B cell (primary cell): ENCODE results near the gene MAPKBP1.

Experiments used
- EZH2 ChIP-seq: IDR thresholded peaks from 2 replicates; pipeline ENCODE4 v1.6.1; 2012; ENCODE audit warnings: borderline replicate concordance, low read depth, mild to moderate bottlenecking, moderate library complexity, low read length; ENCODE audit not compliant: insufficient read depth, poor library complexity, severe bottlenecking
- TF ChIP-seq, protein P1 (sequence below): fragments of 200-600 bp; IDR thresholded peaks from one replicate; pipeline ENCODE4 v1.8.0; 2022; ENCODE audit warnings: antibody characterized with exemption, mild to moderate bottlenecking

DNA sequence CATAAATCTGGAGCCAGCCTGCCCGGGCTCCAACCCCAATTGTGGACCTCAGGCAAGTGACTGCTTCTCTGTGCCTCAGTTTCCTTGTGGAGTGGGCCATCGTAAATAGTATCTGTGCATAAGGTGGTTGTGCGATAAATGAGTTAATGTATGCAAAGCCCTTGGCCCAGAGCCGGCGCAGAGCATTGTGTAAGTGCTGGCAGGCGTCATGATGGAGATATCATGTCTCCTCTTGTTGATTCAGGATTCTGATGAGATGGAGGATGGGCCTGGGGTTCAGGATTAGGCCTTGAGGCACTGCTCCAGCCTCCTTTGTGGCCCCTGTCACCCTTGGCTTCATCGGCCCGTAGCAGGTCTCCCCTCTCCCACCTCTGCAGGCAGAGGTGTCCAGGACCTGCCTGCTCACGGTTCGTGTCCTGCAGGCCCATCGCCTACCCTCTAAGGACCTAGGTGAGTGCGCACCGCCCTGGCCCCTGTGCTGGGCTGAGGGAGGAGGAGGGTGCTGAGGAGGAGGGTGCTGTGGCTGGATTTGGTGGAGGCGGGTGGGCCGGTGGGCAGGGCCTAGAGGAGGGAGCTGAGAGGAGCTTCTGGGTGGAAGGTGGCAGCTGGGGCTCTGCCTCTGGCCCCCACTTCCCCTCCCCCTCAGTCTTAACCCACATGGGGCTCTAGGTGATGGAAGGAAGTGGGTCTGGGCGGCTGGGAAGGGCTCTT is 65.7 kb downstream of the MAPKBP1 start:
- TF ChIP-seq, protein P1, sequence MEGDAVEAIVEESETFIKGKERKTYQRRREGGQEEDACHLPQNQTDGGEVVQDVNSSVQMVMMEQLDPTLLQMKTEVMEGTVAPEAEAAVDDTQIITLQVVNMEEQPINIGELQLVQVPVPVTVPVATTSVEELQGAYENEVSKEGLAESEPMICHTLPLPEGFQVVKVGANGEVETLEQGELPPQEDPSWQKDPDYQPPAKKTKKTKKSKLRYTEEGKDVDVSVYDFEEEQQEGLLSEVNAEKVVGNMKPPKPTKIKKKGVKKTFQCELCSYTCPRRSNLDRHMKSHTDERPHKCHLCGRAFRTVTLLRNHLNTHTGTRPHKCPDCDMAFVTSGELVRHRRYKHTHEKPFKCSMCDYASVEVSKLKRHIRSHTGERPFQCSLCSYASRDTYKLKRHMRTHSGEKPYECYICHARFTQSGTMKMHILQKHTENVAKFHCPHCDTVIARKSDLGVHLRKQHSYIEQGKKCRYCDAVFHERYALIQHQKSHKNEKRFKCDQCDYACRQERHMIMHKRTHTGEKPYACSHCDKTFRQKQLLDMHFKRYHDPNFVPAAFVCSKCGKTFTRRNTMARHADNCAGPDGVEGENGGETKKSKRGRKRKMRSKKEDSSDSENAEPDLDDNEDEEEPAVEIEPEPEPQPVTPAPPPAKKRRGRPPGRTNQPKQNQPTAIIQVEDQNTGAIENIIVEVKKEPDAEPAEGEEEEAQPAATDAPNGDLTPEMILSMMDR: no peak
- no peak for TF ChIP-seq EZH2
